Measurements from ENCODE around the gene ICAM5. TPM values are rescaled to one million over a fixed set of nuclear protein-coding genes. Genes with fewer than 3 reads are reported as not detected.

Gene ICAM5
- total RNA-seq, 1 experiment from 2014 or later, result 0.61 TPM

DNA sequence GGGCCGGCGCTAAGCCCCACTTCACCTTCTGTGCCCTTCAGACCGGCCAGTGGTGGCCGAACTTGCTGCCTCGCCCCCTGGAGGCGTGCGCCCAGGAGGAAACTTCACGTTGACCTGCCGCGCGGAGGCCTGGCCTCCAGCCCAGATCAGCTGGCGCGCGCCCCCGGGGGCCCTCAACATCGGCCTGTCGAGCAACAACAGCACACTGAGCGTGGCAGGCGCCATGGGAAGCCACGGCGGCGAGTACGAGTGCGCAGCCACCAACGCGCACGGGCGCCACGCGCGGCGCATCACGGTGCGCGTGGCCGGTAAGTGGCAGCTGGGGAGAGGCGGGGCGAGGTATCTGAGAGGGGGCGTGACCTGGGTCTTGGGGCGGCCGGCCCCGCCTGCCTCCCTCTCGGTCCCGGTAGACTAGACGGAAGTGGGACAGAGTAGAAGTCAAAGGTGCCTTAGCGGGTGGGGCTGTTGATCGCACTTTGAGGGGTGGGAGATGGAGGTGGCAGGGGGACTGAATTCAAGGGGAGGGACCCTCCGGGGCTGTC lies 5.6 kb downstream of the ICAM5 start:
- CTCF ChIA-PET, result interaction anchor here (0.7 kb wide), 1 partner anchor 25 kb away, joined by 5 read pairs; the partner anchor contains the start of gene ICAM1
- H3K4me3 Mint-ChIP-seq (ENCODE audit: low read depth, unreplicated experiment), result peak overlapping the region; percentile 62

GRCh38 chr19:10295847-10296591 lies 6.3 kb downstream of the ICAM5 start:
- no peak overlapping the region for H3K27ac Mint-ChIP-seq (ENCODE audit: unreplicated experiment)
- DNase-seq, result no peak
- peaks cover 26% of the 10 kb centered on the region for H3K36me3 Mint-ChIP-seq (ENCODE audit: insufficient read depth, unreplicated experiment)
- intact Hi-C loops (cut with micrococcal nuclease; ENCODE audit: unreplicated experiment), result no loop called here
- TF ChIP-seq, protein P1, sequence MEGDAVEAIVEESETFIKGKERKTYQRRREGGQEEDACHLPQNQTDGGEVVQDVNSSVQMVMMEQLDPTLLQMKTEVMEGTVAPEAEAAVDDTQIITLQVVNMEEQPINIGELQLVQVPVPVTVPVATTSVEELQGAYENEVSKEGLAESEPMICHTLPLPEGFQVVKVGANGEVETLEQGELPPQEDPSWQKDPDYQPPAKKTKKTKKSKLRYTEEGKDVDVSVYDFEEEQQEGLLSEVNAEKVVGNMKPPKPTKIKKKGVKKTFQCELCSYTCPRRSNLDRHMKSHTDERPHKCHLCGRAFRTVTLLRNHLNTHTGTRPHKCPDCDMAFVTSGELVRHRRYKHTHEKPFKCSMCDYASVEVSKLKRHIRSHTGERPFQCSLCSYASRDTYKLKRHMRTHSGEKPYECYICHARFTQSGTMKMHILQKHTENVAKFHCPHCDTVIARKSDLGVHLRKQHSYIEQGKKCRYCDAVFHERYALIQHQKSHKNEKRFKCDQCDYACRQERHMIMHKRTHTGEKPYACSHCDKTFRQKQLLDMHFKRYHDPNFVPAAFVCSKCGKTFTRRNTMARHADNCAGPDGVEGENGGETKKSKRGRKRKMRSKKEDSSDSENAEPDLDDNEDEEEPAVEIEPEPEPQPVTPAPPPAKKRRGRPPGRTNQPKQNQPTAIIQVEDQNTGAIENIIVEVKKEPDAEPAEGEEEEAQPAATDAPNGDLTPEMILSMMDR (IDR thresholded peaks at IDR 0.05; ENCODE audit: unreplicated experiment), result no peak
- no peaks in the 10 kb centered on the region for H3K9me3 Mint-ChIP-seq (ENCODE audit: low read depth, unreplicated experiment)
- CTCF ChIA-PET, result interaction anchor here (0.7 kb wide), 1 partner anchor 25 kb away, joined by 5 read pairs; the partner anchor contains the start of gene ICAM1
- H3K27me3 Mint-ChIP-seq (ENCODE audit: unreplicated experiment), result peaks cover 16% of the 10 kb centered on the region
- H3K4me1 Mint-ChIP-seq (ENCODE audit: low read depth, unreplicated experiment), result no peaks in the 10 kb centered on the region
- no TSS peak for BruUV-seq (replicated peaks)
- H3K4me3 Mint-ChIP-seq (ENCODE audit: low read depth, unreplicated experiment), result peak overlapping the region; percentile 62

More for the DNA sequence above, 5.6 kb downstream of the ICAM5 start:
- no TSS peak for BruUV-seq (replicated peaks)
- Mint-ChIP-seq H3K27ac (ENCODE audit: unreplicated experiment) (no peak overlapping the region), H3K36me3 (ENCODE audit: insufficient read depth, unreplicated experiment) (peaks cover 28% of the 10 kb centered on the region), H3K9me3 (ENCODE audit: low read depth, unreplicated experiment) (no peaks in the 10 kb centered on the region), H3K4me1 (ENCODE audit: low read depth, unreplicated experiment) (peaks cover 4% of the 10 kb centered on the region), H3K27me3 (ENCODE audit: unreplicated experiment) (peaks cover 22% of the 10 kb centered on the region)
- intact Hi-C loops (cut with micrococcal nuclease; ENCODE audit: unreplicated experiment), result no loop called here
- peak; percentile 49 for DNase-seq
- TF ChIP-seq, protein P1 (IDR thresholded peaks at IDR 0.05; ENCODE audit: unreplicated experiment), result no peak

GRCh38 chr19:10299545-10300458 lies 10.1 kb downstream of the ICAM5 start:
- TF ChIP-seq, protein P1 (IDR thresholded peaks at IDR 0.05; ENCODE audit: unreplicated experiment), result no peak
- H3K9me3 Mint-ChIP-seq (ENCODE audit: low read depth, unreplicated experiment), result no peaks in the 10 kb centered on the region
- H3K36me3 Mint-ChIP-seq (ENCODE audit: insufficient read depth, unreplicated experiment), result peaks cover 7% of the 10 kb centered on the region
- H3K27me3 Mint-ChIP-seq (ENCODE audit: unreplicated experiment), result no peaks in the 10 kb centered on the region
- H3K4me1 Mint-ChIP-seq (ENCODE audit: low read depth, unreplicated experiment), result no peaks in the 10 kb centered on the region
- DNase-seq, result no peak
- no peak overlapping the region for H3K27ac Mint-ChIP-seq (ENCODE audit: unreplicated experiment)
- intact Hi-C loops (cut with micrococcal nuclease; ENCODE audit: unreplicated experiment), result no loop called here
- CTCF ChIA-PET, result interaction anchor here (1.0 kb wide), 1 partner anchor 11 kb away, joined by 3 read pairs; the partner anchor contains the start of gene ICAM5
- no TSS peak for BruUV-seq (replicated peaks)
- no peak overlapping the region for H3K4me3 Mint-ChIP-seq (ENCODE audit: low read depth, unreplicated experiment)

DNA sequence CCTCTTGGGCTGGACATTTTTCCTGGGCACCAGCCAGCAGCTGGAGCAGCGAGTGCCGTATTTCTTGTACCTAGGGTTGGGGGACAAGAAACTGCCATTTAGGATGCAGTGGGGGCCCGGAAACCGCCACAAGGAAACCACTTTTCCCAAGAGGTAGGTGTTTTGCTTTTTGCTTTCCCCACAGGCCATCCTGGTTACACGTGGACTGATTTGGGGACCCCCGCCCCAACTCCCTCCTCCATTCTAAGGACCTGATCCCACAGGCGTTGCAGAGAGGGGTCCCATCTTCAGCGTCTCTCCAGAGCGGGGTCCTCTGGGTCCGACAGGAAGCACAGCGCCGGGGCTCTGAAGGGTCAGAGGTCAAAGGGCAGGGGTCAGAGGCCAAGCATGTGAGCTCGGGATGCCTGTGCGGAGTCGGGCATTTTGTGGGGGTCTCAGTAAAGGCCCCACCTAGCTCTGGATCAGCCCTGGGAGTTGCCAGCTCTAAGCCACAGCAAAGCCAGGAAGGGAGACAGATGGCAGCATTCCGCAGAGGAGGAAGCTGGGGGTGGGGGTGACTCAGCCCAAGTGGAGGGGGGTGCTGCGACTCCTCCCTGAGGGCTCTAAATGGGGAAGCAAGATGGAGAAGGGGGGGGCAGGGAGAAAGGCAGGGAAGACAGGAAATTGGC lies 15.5 kb downstream of the ICAM5 start:
- CTCF ChIA-PET, result interaction anchor here (0.5 to 0.7 kb wide), 2 partner anchors 55 to 285 kb away, joined by 3 to 6 read pairs; no protein-coding TSS in a partner anchor
- H3K4me3 Mint-ChIP-seq (ENCODE audit: low read depth, unreplicated experiment), result no peak overlapping the region
- TF ChIP-seq, protein P1 (IDR thresholded peaks at IDR 0.05; ENCODE audit: unreplicated experiment), result no peak
- no peak for DNase-seq
- H3K27ac Mint-ChIP-seq (ENCODE audit: unreplicated experiment), result no peak overlapping the region
- no peaks in the 10 kb centered on the region for H3K27me3 Mint-ChIP-seq (ENCODE audit: unreplicated experiment)
- intact Hi-C loops (cut with micrococcal nuclease; ENCODE audit: unreplicated experiment), result no loop called here
- BruUV-seq (replicated peaks), result no TSS peak
- no peaks in the 10 kb centered on the region for H3K36me3 Mint-ChIP-seq (ENCODE audit: insufficient read depth, unreplicated experiment)
- H3K9me3 Mint-ChIP-seq (ENCODE audit: low read depth, unreplicated experiment), result no peaks in the 10 kb centered on the region
- H3K4me1 Mint-ChIP-seq (ENCODE audit: low read depth, unreplicated experiment), result no peaks in the 10 kb centered on the region

Measured in Calu3 (cell line).